ENCODE results near the gene ATP5IF1.

DNA sequence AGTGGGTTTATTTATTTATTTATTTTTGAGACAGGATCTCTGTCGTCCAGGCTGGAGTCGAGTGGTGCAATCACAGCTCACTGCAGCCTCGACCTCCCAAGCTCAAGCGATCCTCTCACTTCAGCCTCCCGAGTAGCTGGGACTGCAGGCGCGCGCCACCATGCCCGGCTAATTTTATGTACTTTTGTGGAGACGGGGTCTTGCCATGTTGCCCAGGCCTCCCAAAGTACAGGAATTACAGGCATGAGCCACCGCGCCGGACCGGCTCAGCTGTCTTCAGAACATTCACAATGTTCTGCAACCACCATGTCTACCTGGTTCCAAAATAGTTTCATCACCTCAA, 2.7 kb upstream of the ATP5IF1 start:
- no peak for TF ChIP-seq CTCF (IDR thresholded peaks at IDR 0.05)
- TF ChIP-seq POLR2A (IDR thresholded peaks at IDR 0.05) = no peak
- no peak for TF ChIP-seq POLR2AphosphoS5 (IDR thresholded peaks at IDR 0.05)
